BLaER1 (cell line): Measurements from ENCODE around the gene RTP1.

ENCODE experiments used
- H3K27ac ChIP-seq: shearing (Covaris generic); formaldehyde crosslinking; 2 replicates; pipeline ENCODE4 v1.8.1; 2022
- H3K27me3 ChIP-seq: shearing (Covaris generic); formaldehyde crosslinking; 2 replicates; pipeline ENCODE4 v1.8.1; 2022
- H3K36me3 ChIP-seq: shearing (Covaris generic); formaldehyde crosslinking; 2 replicates; pipeline ENCODE4 v1.8.1; 2022
- H3K4me1 ChIP-seq: shearing (Covaris generic); formaldehyde crosslinking; 2 replicates; pipeline ENCODE4 v1.8.1; 2022
- H3K4me2 ChIP-seq: shearing (Covaris generic); formaldehyde crosslinking; 2 replicates; pipeline ENCODE4 v1.8.1; 2022
- H3K4me3 ChIP-seq: shearing (Covaris generic); formaldehyde crosslinking; 2 replicates; pipeline ENCODE4 v1.8.1; 2022
- H3K9ac ChIP-seq: shearing (Covaris generic); formaldehyde crosslinking; 2 replicates; pipeline ENCODE4 v1.8.1; 2022
- H3K9me3 ChIP-seq: shearing (Covaris generic); formaldehyde crosslinking; 2 replicates; pipeline ENCODE4 v1.8.1; 2022
- H4K20me1 ChIP-seq: shearing (Covaris generic); formaldehyde crosslinking; 2 replicates; pipeline ENCODE4 v1.8.1; 2022
- Cebpa-rat ChIP-seq: shearing (Covaris generic); IDR thresholded peaks from 2 replicates; pipeline ENCODE4 v1.8.1; 2022

RTP1 gene

DNA sequence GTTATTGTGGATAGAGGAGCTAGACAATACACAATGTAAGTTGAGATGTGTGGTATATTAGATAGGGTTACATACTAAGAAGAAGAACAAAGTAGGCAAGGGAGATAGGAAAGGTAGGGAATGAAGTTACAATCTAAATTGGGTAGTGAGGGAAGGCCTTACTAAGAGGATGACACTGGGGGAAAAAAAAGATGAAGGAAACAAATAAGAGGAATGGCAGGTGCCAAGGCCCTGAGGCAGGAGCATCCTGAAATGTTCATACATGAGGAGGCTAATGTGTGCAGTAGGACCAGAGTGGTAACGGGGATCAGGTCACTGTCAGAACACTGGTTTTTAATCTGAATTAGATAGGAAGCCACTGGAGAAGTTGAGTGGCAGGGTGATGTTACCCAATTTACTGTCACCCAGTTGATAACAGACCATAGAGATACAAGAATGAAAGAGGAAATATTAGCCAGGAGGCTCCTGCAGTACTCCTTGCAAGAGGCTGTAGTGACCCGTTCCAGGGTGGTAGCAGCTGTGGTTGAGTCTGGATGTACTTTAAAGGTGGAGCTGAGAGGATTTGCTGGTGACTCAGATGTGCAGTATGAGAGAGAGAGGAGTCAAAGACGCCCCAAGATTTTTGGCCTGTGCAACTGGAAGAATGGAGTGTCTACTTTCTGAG is 14.4 kb downstream of the RTP1 start:
- Histone ChIP-seq H3K36me3 (no peaks in the 10 kb centered on the region), H3K4me3 (no peak overlapping the region), H4K20me1 (no peaks in the 10 kb centered on the region), H3K4me2 (no peak overlapping the region), H3K4me1 (no peaks in the 10 kb centered on the region), H3K9me3 (peaks cover 14% of the 10 kb centered on the region), H3K27me3 (no peaks in the 10 kb centered on the region), H3K27ac (no peak overlapping the region), H3K9ac (no peak overlapping the region)
- no peak for TF ChIP-seq Cebpa-rat

DNA sequence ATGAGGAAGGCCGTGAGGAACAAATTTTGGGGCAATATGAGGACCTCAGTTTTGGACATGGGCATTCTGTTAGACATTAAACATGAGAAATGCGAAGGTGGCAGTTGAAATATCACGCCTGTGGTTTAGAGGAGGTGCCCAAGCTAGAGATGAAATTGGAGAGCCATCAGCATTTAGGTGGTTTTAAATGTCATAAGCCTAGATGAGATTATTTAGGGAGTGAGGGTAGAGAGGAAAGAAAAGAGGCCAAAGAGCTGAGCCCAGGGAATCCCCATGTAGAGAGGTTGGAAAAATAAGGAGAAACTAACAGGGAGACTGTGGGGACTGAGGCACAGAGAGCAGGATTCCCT is 14.9 kb downstream of the RTP1 start:
- no peaks in the 10 kb centered on the region for H4K20me1 ChIP-seq
- H3K27ac ChIP-seq = no peak overlapping the region
- no peak overlapping the region for H3K4me3 ChIP-seq
- H3K9ac ChIP-seq = no peak overlapping the region
- H3K4me2 ChIP-seq = no peak overlapping the region
- H3K36me3 ChIP-seq = no peaks in the 10 kb centered on the region
- H3K27me3 ChIP-seq = no peaks in the 10 kb centered on the region
- peaks cover 8% of the 10 kb centered on the region for H3K9me3 ChIP-seq
- no peak for TF ChIP-seq Cebpa-rat
- no peaks in the 10 kb centered on the region for H3K4me1 ChIP-seq

DNA sequence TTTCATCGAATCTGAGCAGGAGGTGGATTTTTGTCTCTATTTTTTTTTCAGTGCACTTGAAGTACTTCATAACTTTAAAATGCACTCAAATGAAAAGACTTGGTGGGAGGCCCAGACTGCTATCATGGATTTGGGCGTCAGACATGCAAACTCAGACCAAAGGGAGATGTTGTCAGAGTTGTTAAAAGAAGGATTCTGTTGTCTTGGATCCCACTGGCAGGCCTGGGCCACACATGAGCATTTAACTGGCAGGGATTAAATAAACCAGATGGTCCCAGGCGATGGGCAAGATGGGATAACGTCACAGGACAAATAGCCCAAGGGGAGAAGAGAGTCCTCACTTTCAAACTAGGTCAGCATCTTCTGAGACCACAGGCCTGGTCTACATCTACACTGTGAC is 15.4 kb downstream of the RTP1 start:
- H3K4me1 ChIP-seq = no peaks in the 10 kb centered on the region
- H4K20me1 ChIP-seq = no peaks in the 10 kb centered on the region
- no peak overlapping the region for H3K27ac ChIP-seq

DNA sequence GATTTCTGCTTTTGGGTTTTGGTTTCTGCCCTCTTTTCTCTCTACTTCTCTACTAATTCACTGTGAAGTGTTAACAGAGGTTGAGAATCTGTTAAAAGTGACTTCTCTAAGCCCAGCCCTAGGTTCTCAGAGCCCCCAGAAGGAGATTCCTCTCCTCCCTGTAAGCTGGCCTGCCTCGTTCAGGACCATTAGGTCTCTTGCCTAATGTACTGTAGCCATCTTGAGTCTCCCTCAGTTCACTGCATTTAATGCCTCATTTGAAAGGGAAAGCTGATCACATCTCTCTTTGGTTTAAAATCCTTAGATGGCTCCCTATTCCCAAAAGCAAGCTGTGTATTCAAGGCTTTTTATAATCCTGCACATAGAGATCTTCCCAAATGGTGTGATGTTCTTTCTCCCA is 16.3 kb downstream of the RTP1 start:
- H3K4me1 ChIP-seq = no peaks in the 10 kb centered on the region
- no peak overlapping the region for H3K4me3 ChIP-seq
- H4K20me1 ChIP-seq = no peaks in the 10 kb centered on the region
- no peaks in the 10 kb centered on the region for H3K36me3 ChIP-seq
- no peaks in the 10 kb centered on the region for H3K27me3 ChIP-seq
- H3K4me2 ChIP-seq = no peak overlapping the region
- no peak for TF ChIP-seq Cebpa-rat
- no peaks in the 10 kb centered on the region for H3K9me3 ChIP-seq
- H3K9ac ChIP-seq = no peak overlapping the region
- H3K27ac ChIP-seq = no peak overlapping the region

More for the DNA sequence above, 15.4 kb downstream of the RTP1 start:
- H3K4me2 ChIP-seq = no peak overlapping the region
- no peaks in the 10 kb centered on the region for H3K36me3 ChIP-seq
- no peak overlapping the region for H3K9ac ChIP-seq
- no peaks in the 10 kb centered on the region for H3K27me3 ChIP-seq
- no peak overlapping the region for H3K4me3 ChIP-seq
- TF ChIP-seq Cebpa-rat = no peak
- H3K9me3 ChIP-seq = peaks cover 3% of the 10 kb centered on the region; the same call in 1 of the 2 replicates

DNA sequence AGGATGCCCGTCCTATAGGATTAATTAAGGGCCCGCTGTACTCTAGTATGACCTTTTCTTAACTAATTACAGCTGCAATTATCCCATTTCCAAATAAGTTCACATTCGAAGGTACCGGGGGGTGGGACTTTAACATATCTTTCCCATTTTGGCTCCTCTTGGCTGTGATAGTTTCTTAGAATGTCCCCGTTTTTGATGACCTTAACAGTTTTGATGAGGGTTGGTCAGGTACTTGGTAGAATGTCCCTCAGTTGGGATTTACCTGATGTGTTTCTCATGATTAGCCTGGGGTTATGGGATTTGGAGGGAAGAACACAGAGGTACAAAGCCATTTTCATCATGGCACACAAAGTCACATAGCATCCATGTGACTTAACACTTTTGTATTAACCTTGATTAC is 18.2 kb downstream of the RTP1 start:
- H3K4me1 ChIP-seq = no peaks in the 10 kb centered on the region
- H3K36me3 ChIP-seq = no peaks in the 10 kb centered on the region
- no peaks in the 10 kb centered on the region for H3K27me3 ChIP-seq
- H3K9me3 ChIP-seq = no peaks in the 10 kb centered on the region
- no peak for TF ChIP-seq Cebpa-rat
- no peaks in the 10 kb centered on the region for H4K20me1 ChIP-seq
- H3K4me3 ChIP-seq = no peak overlapping the region
- H3K4me2 ChIP-seq = no peak overlapping the region
- H3K9ac ChIP-seq = no peak overlapping the region
- no peak overlapping the region for H3K27ac ChIP-seq

DNA sequence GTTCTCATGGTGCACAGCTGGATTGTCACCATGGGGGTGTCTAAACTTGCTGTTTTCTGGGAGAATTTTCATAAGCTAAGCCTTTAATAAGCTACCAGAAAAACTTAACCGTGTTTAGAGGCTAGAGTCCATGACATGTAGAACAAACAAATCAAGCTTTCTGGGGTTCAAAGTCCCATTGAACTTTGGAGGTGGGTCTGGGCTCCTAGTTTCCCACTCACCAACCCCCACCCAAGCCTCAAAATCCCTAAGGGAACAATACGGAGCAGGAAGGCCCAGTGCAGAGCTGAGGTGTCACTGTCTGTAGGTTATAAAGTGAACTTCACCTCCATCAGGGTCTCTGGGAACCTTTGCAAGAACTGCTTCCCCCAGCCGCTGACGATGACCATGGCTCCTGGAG is 25.5 kb downstream of the RTP1 start:
- Histone ChIP-seq H3K4me3 (no peak overlapping the region), H3K4me1 (peaks cover 21% of the 10 kb centered on the region), H4K20me1 (no peaks in the 10 kb centered on the region), H3K9me3 (no peaks in the 10 kb centered on the region), H3K27me3 (no peaks in the 10 kb centered on the region), H3K9ac (no peak overlapping the region), H3K4me2 (no peak overlapping the region), H3K27ac (no peak overlapping the region), H3K36me3 (no peaks in the 10 kb centered on the region)
- TF ChIP-seq Cebpa-rat = no peak

DNA sequence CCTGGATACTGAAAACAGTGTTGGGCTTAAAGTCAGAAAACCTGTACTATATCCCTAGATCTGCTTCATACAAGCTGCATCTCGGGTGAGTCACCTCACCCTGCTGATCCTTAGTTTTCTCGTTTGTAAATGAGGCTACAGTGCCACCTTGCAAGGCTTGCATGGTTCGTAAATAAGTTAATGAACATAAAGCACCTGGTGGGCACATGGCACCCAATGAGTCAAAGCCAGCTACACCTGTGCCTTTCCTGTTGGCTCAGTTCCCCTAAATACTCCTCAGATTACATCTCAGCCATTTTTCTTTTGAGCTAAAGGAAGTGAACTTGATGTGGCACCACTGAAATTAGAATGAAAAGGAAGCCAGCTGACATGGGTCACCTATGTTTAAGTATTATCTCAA is 26.5 kb downstream of the RTP1 start:
- H3K4me3 ChIP-seq = no peak overlapping the region
- no peaks in the 10 kb centered on the region for H3K36me3 ChIP-seq
- no peak overlapping the region for H3K9ac ChIP-seq
- H4K20me1 ChIP-seq = no peaks in the 10 kb centered on the region
- H3K4me1 ChIP-seq = peaks cover 21% of the 10 kb centered on the region
- peak overlapping the region; percentile 59 for H3K4me2 ChIP-seq
- no peak for TF ChIP-seq Cebpa-rat
- H3K27ac ChIP-seq = no peak overlapping the region
- H3K9me3 ChIP-seq = no peaks in the 10 kb centered on the region
- H3K27me3 ChIP-seq = no peaks in the 10 kb centered on the region

DNA sequence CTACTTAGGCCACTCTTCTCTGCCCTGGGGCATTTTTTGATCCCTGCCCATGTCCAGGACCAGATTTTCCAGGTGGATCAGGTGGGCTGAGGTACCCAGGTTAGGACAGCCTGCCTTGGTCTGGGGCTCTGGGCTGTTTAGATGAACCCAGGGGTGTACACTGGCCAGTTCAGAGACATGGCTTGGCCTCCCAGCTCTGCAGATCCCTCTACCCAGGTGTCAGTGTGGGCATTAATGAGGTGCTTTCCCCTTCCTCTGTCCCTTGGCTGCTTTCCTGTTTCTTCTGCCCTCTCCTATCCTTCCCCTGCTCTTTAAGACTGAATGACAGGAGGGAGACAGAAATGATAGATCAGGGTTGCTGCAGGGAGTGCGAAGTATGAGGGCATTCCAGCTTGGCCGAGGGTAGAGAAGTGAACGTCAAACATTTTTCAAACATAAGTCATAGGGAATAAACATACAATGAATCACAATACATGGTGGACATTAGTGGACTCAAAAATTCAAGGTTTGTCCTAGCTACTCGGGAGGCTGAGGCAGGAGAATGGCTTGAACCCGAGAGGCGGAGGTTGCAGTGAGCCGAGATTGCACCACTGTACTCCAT is 30.5 kb downstream of the RTP1 start:
- Histone ChIP-seq H3K27ac (no peak overlapping the region), H3K9ac (no peak overlapping the region), H3K27me3 (no peaks in the 10 kb centered on the region), H3K4me1 (peaks cover 21% of the 10 kb centered on the region), H3K4me3 (no peak overlapping the region), H3K36me3 (no peaks in the 10 kb centered on the region), H3K9me3 (no peaks in the 10 kb centered on the region), H4K20me1 (no peaks in the 10 kb centered on the region), H3K4me2 (no peak overlapping the region)
- TF ChIP-seq Cebpa-rat = no peak

DNA sequence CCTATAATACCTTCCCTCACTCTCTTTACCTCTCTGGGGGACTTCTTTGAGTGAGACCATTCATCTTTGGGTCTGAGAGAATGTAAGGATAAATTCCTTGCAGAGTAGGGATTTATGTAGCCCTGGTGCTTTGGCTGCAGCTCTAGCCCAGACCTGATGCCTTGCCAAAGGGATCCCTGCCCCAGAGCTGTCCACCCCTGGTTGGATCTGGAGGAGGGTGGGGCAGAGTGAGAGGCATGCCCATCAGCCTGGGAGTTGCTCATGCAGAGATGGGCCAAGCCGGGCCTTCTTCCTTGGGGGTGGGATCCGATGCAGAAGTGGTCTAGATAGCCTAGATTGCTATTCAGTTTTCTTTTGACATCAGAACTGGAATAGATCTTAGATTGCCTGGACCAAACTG is 31.5 kb downstream of the RTP1 start:
- peaks cover 11% of the 10 kb centered on the region for H3K4me1 ChIP-seq
- H3K9me3 ChIP-seq = no peaks in the 10 kb centered on the region
- H4K20me1 ChIP-seq = no peaks in the 10 kb centered on the region
- no peaks in the 10 kb centered on the region for H3K27me3 ChIP-seq
- no peak overlapping the region for H3K9ac ChIP-seq
- no peak overlapping the region for H3K4me3 ChIP-seq
- no peak overlapping the region for H3K27ac ChIP-seq
- H3K4me2 ChIP-seq = no peak overlapping the region
- H3K36me3 ChIP-seq = no peaks in the 10 kb centered on the region
- TF ChIP-seq Cebpa-rat = no peak

DNA sequence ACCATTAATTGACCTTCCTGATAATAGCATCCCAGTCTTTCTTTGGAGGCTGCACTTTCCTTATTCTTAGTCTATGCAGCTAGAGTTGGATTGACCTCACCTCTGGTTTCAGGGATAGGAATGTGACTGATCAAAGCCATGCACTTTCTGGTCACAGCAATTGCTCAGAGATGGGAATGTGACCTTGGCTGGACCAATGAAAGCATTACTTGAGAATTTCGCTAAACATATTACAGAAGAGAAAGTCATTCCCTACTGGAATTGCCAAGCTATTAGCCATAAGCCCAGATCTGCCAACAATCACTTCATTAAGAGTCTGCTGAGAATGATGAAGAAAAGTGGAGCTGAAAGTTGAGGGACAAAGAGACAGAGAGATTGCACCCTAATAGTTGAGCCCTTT is 32.7 kb downstream of the RTP1 start:
- TF ChIP-seq Cebpa-rat = no peak
- Histone ChIP-seq H3K9me3 (no peaks in the 10 kb centered on the region), H3K4me3 (no peak overlapping the region), H3K4me2 (no peak overlapping the region), H4K20me1 (no peaks in the 10 kb centered on the region), H3K4me1 (no peaks in the 10 kb centered on the region), H3K27ac (no peak overlapping the region), H3K9ac (no peak overlapping the region), H3K36me3 (no peaks in the 10 kb centered on the region), H3K27me3 (no peaks in the 10 kb centered on the region)

DNA sequence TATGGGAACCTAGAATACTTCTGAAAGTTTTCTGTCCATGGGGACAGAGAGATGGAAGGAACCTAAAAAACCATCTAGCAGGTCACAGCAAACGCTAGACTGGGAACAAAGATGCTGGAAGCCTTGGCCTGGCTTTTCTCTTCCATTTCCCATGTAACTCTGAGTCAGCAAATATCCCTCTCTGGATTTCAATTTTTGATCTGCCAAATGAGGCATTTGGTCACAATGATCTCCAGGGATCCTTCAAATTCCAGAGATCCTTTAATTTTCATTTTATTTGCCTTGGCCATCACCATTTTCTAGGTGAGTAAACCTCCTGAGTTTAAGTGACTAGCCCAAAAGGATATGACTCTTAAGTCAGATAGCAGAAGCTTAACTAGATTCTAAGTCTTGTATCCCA is 39.7 kb downstream of the RTP1 start:
- H3K4me2 ChIP-seq = no peak overlapping the region
- H3K4me1 ChIP-seq = no peaks in the 10 kb centered on the region
- H3K36me3 ChIP-seq = no peaks in the 10 kb centered on the region
- TF ChIP-seq Cebpa-rat = no peak
- no peaks in the 10 kb centered on the region for H4K20me1 ChIP-seq
- no peaks in the 10 kb centered on the region for H3K27me3 ChIP-seq
- H3K27ac ChIP-seq = no peak overlapping the region
- peaks cover 10% of the 10 kb centered on the region for H3K9me3 ChIP-seq
- H3K9ac ChIP-seq = no peak overlapping the region
- H3K4me3 ChIP-seq = no peak overlapping the region
